Activated T-helper 1 cell treated with anti-CD3 and anti-CD28 coated beads, Interleukin-2, amount 50 U/mL, for 16 hours (primary cell): Measurements from ENCODE around the gene DSG2.
"Not testable (repeated sequence)": the region's sequence is repeated elsewhere in the genome, so short reads cannot be mapped to it uniquely, and the experiment has no call there.

Source experiments
- DNase-seq, 2 donors: peaks; one replicate each; pipeline ENCODE4 v3.0.0-alpha.2; 2020; ENCODE audit warnings: low read depth in 1 of 2, low spot score in 1 of 2

The DSG2 gene

DNA sequence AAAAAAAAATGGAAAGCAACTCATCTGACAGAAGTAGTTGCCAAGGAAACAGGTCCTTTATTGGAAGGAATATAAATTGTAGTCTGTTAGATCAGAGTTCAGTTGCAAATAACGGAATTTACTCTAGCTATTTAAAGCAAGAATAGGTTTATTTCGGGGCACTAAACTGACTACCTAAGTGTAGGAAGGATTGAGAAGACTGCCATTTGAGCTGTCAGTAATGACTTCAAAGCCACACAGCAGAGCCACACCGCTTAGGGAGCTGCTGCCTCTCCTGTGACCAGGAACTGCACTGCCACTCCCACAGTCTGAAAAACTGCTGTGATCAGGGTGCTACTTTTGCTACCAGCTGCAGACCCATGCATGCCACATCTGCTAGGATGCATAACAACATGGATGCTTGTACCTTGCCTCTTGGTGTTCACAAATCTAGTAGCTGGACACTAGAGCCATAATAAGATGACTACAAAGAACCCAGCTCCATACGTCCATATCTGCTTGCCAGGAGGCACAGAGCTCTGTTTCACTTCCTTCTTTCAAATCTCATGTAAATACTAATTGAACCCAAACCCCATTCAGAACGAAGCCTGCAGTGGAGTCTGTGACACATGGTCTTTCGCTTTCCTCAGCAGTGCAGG is 2.2 kb downstream of the DSG2 start:
- no peak for DNase-seq

DNA sequence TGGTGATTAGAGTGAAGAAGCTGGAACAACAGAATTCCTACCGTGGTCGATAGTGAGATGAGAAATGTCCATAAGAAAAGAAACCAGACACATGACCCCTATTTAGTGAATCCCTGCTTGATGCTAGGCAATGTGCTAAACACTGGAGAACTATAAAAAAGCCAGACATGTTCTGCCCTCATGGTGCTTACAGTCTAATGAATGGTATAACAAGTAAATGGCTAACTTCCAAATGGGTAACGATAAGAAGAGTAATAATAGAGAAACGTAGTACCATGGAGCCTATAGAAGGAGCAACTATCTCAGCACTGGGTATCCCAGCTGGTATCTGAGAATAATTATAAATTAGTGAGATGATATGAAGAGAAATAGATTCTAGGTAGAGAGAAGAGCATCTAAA is 5.0 kb downstream of the DSG2 start:
- no peak for DNase-seq

DNA sequence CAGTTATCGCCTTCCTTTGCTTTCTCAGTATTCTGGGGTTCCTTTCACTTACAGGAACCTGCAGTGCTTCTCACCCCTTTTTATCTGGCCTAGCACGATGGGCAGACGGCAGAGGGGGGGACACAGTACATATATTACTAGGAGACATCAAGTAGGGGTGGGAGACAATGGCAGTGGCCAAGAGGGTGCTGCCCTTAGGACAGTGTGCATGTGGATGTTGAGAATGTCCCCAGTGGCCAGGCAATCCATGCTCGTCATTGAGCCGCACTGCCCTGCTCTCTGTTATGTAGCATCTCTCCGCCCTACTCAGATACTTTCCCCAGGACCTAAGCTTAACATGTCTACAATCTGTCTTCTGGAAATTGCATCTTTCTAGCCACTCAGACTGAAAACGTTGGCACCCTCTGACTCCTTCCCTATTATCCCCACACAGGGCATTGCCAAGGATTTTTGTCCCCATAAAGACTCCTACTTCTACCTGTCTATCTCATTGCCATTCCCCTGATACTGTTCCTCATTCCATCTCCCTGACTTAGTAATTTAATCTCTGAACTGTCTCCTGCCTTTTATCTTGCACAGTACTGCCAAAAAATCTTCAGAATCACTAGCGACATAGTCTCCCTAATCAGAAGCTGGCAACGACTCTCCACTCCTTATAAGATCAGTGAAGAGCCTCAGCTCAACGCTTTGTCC is 6.6 kb downstream of the DSG2 start:
- no peak for DNase-seq

DNA sequence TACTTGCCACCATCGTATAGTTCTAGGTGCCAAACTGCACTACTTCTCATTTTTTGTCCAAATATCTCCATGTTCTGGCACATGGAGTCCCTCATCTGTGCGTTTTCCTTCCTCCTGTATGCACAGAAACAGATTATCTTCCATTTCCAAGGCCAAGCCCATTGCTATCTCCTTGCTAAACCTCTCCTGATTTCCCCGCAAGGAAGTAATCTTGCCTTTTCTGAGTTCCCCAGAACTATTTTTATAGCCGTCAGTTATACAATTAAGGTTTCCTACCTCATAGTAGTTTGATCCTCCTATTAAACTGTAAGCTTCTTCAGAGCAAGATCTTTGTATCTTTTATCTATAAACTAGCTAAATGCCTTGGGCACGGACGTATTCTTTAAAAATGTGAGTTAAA is 7.2 kb downstream of the DSG2 start:
- DNase-seq, result no peak

- no peak for DNase-seq
These were observed 8.2 kb downstream of the DSG2 start for GRCh38 chr18:31506024-31506742.

DNA sequence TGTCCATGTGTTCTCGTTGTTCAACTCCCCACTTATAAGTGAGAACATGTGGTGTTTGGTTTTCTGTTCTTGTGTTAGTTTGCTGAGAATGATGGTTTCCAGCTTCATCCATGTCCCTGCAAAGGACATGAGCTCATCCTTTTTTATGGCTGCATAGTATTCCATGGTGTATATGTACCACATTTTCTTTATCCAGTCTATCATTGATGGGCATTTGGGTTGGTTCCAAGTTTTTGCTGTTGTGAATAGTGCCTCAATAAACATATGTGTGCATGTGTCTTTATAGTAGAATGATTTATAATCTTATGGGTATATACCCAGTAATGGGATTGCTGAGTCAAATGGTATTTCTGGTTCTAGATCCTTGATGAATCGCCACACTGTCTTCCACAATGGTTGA is 9.1 kb downstream of the DSG2 start:
- not testable (repeated sequence) for DNase-seq

DNA sequence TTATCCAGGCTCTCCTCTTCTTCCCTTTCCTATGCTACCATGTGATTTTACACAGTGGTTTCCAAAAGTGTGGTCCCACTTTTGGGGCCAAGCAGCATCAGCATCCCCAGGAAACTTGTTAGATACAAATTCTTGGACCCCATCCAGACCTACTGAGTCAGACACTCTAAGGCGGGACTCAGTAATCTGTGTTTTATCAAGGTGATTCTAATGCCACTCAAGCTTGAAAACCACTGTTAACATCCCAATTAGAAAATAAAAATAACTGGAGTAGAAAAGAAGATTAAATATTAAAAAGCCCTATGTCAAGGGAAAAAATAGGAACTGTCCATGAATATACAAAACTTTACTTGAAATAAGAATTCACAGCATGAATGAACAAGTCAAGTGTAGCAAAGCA is 10.8 kb downstream of the DSG2 start:
- no peak for DNase-seq

GRCh38 chr18:31509571-31509970 is 11.6 kb downstream of the DSG2 start:
- no peak for DNase-seq

GRCh38 chr18:31510319-31510718 is 12.3 kb downstream of the DSG2 start:
- DNase-seq, result no peak

- DNase-seq, result no peak
These were observed 13.1 kb downstream of the DSG2 start for GRCh38 chr18:31511098-31511497.

DNA sequence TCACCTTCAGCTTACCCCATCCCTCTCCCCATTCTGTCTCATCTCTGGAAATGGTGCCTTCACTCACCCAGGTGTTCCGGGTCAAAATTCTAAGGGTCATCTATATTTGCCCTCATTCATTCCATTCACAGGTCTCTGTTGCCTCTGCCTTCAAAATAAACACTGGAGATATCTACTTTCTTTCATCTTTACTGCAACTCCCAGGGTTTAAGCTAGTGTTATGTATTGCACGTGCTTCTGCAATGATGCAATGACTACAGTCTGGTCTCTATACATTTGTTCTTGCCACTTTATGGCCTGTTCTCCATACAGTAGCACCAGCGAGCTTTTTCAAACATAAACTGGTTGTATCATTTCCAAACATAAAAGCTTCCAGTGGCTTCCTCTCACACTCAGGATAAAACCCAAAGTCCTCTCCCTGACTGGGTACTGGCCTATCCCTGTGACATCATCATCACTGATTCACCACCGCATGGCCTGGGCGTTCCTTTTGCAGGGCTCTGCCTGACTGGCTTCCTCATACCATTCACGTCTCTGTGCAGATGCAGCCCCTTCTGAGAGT is 14.3 kb downstream of the DSG2 start:
- DNase-seq, result no peak

GRCh38 chr18:31513189-31513935 is 15.4 kb downstream of the DSG2 start:
- DNase-seq, result no peak

- no peak for DNase-seq
These were observed 18.5 kb downstream of the DSG2 start for GRCh38 chr18:31516437-31516836.

GRCh38 chr18:31526374-31526773 is 28.4 kb downstream of the DSG2 start:
- DNase-seq, result no peak

GRCh38 chr18:31533236-31533635 is 35.3 kb downstream of the DSG2 start:
- DNase-seq, result no peak

GRCh38 chr18:31538837-31539236 is 40.9 kb downstream of the DSG2 start:
- no peak for DNase-seq

DNA sequence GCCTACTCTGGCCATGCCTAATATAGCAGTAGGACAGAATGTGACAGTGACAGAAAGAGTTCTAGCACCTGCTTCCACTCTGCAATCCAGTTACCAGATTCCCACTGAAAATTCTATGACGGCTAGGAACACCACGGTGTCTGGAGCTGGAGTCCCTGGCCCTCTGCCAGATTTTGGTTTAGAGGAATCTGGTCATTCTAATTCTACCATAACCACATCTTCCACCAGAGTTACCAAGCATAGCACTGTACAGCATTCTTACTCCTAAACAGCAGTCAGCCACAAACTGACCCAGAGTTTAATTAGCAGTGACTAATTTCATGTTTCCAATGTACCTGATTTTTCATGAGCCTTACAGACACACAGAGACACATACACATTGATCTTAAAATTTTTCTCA is 48.5 kb downstream of the DSG2 start:
- no peak for DNase-seq

- no peak for DNase-seq
These were observed 50.9 kb downstream of the DSG2 start for GRCh38 chr18:31548853-31549252.

- DNase-seq, result no peak
These were observed 51.4 kb downstream of the DSG2 start for GRCh38 chr18:31549416-31549815.

DNA sequence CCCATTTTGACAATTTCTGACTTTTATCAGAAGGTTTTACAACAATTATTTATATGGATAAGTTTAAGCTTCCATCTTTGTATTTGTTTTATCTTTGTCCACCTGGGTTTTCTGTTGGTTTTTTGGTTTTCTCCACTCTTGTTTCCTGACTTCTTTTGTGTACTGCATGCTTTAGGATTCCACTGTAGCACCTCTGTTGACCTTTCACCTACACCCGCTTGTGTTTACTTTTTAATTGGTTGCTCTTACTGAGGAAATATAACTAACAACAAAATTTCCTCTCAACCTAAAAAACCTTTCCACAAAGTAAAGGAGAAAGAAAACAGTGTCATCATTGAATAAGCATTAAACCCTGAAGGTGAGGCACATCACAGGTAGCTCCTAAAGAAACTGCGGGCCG is 53.9 kb downstream of the DSG2 start:
- no peak for DNase-seq

DNA sequence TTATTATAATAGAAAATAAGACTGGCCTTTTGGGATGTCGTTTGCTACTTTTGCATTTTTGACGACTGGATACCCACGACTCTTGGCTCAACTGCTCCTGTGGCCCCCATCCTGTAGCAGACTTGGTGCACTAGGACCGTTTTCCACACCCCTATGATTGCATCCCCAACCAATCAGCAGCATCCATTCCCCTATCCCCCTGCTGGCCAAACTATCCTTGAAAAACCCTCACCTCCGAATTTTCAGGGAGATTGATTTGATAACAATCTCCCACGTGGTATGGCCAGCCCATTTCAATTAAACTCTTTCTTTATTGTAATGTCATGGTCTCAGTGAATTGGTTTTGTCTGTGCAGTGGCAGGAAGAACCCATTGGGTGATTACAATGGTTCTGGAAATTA is 55.8 kb downstream of the DSG2 start:
- DNase-seq, result no peak
